ENCODE data around the gene ATRN. TPM values are rescaled to one million over a fixed set of nuclear protein-coding genes. Genes with fewer than 3 reads are reported as not detected.

Gene ATRN
- total and polyA plus RNA-seq, 2 experiments from 2014 or later, result 13.6 to 26.8 TPM

- no peak for TF ChIP-seq CTCF (IDR thresholded peaks at IDR 0.05; ENCODE audit: low read depth, low read length)
- Histone ChIP-seq H3K27me3 (peaks cover 26% of the 10 kb centered on the region), H3K4me1 (ENCODE audit: low read depth) (no peaks in the 10 kb centered on the region), H3K4me3 (peak within 1 kb of the TSS; percentile 9), H3K9me3 (ENCODE audit: low read depth) (no peaks in the 10 kb centered on the region), H3K36me3 (no peaks in the 10 kb centered on the region), H3K27ac (no peak within 1 kb of the TSS)
- DNase-seq (ENCODE audit: low read depth in 1 of 2, low spot score in 1 of 2), result peak; percentile 47 to 57
Measured at GRCh38 chr20:3681931-3682781, 211.3 kb downstream of the ATRN start, which contains the start of gene ADAM33. Gene ADAM33, minus strand, starts transcription at chr20:3682010. Its CDS starts 6 bp downstream, at chr20:3682004.

GRCh38 chr20:3685341-3685740 lies 214.5 kb downstream of the ATRN start:
- Histone ChIP-seq H3K27me3 (peaks cover 26% of the 10 kb centered on the region), H3K4me3 (no peak overlapping the region), H3K4me1 (ENCODE audit: low read depth) (no peaks in the 10 kb centered on the region), H3K27ac (no peak overlapping the region), H3K9me3 (ENCODE audit: low read depth) (no peaks in the 10 kb centered on the region), H3K36me3 (no peaks in the 10 kb centered on the region)
- no peak for TF ChIP-seq CTCF (IDR thresholded peaks at IDR 0.05; ENCODE audit: low read depth, low read length)
- no peak for DNase-seq (ENCODE audit: low read depth in 1 of 2, low spot score in 1 of 2)

GRCh38 chr20:3686421-3686820 lies 215.6 kb downstream of the ATRN start:
- Histone ChIP-seq H3K4me3 (no peak overlapping the region), H3K36me3 (no peaks in the 10 kb centered on the region), H3K9me3 (ENCODE audit: low read depth) (no peaks in the 10 kb centered on the region), H3K4me1 (ENCODE audit: low read depth) (no peaks in the 10 kb centered on the region), H3K27me3 (peaks cover 23% of the 10 kb centered on the region), H3K27ac (no peak overlapping the region)
- no peak for TF ChIP-seq CTCF (IDR thresholded peaks at IDR 0.05; ENCODE audit: low read depth, low read length)
- no peak for DNase-seq (ENCODE audit: low read depth in 1 of 2, low spot score in 1 of 2)

- DNase-seq (ENCODE audit: low read depth in 1 of 2, low spot score in 1 of 2), result peak in 1 of 2 donors; percentile 95
- TF ChIP-seq CTCF (IDR thresholded peaks at IDR 0.05; ENCODE audit: low read depth, low read length), result peak; percentile 8
- no peak overlapping the region for H3K4me3 ChIP-seq
- no peaks in the 10 kb centered on the region for H3K4me1 ChIP-seq (ENCODE audit: low read depth)
- peaks cover 19% of the 10 kb centered on the region for H3K27me3 ChIP-seq
- H3K27ac ChIP-seq, result no peak overlapping the region
- no peaks in the 10 kb centered on the region for H3K9me3 ChIP-seq (ENCODE audit: low read depth)
- no peaks in the 10 kb centered on the region for H3K36me3 ChIP-seq
Measured at GRCh38 chr20:3686867-3687321, 216.1 kb downstream of the ATRN start.

GRCh38 chr20:3687655-3688054 lies 216.8 kb downstream of the ATRN start:
- peaks cover 11% of the 10 kb centered on the region for H3K27me3 ChIP-seq
- no peaks in the 10 kb centered on the region for H3K9me3 ChIP-seq (ENCODE audit: low read depth)
- no peak overlapping the region for H3K27ac ChIP-seq
- no peaks in the 10 kb centered on the region for H3K36me3 ChIP-seq
- H3K4me1 ChIP-seq (ENCODE audit: low read depth), result no peaks in the 10 kb centered on the region
- H3K4me3 ChIP-seq, result no peak overlapping the region
- peak in 1 of 2 donors; percentile 76 for DNase-seq (ENCODE audit: low read depth in 1 of 2, low spot score in 1 of 2)
- TF ChIP-seq CTCF (IDR thresholded peaks at IDR 0.05; ENCODE audit: low read depth, low read length), result no peak
